SK-N-SH treated with all-trans-retinoic acid at 6 μM for 48 hours (cell line): ENCODE data around the gene SLC51A.

ENCODE experiments used
- ATAC-seq: fragments of 200-7000 bp; cut with Tn5 transposase; 3 replicates; pipeline ENCODE4 v1.9.1; 2020; ENCODE audit warnings: mild to moderate bottlenecking, moderate library complexity
- ARNTL ChIP-seq: fragments of 450-650 bp; formaldehyde crosslinking; IDR thresholded peaks from 2 replicates; pipeline ENCODE4 v1.5.0; 2020; ENCODE audit warnings: low read depth, mild to moderate bottlenecking, moderate library complexity, borderline replicate concordance
- BACH2 ChIP-seq: fragments of 250-450 bp; sonication (Bioruptor Pico); IDR thresholded peaks from 2 replicates; pipeline ENCODE4 v1.9.0; 2021; ENCODE audit warnings: mild to moderate bottlenecking, borderline replicate concordance
- CSDC2 ChIP-seq: fragments of 250-450 bp; sonication (Bioruptor Pico); IDR thresholded peaks from 2 replicates; pipeline ENCODE4 v1.5.0; 2020; ENCODE audit warnings: mild to moderate bottlenecking, moderate library complexity
- CSRNP3 ChIP-seq: fragments of 250-450 bp; sonication (Bioruptor Pico); IDR thresholded peaks from 2 replicates; pipeline ENCODE4 v1.5.1; 2021; ENCODE audit warnings: mild to moderate bottlenecking, moderate library complexity
- ESRRG ChIP-seq: fragments of 250-450 bp; sonication (Bioruptor Pico); IDR thresholded peaks from 2 replicates; pipeline ENCODE4 v1.6.1; 2021; ENCODE audit warnings: mild to moderate bottlenecking
- GLIS3 ChIP-seq: fragments of 250-450 bp; sonication (Bioruptor Pico); IDR thresholded peaks from 2 replicates; pipeline ENCODE4 v1.5.0; 2020; ENCODE audit warnings: mild to moderate bottlenecking, moderate library complexity
- ISL1 ChIP-seq: fragments of 250-450 bp; sonication (Bioruptor Pico); IDR thresholded peaks from 2 replicates; pipeline ENCODE4 v2.1.2; 2022; ENCODE audit warnings: mild to moderate bottlenecking, moderate library complexity
- OSR1 ChIP-seq: fragments of 250-450 bp; sonication (Bioruptor Pico); IDR thresholded peaks from 2 replicates; pipeline ENCODE4 v1.8.0; 2022; ENCODE audit warnings: moderate library complexity, mild to moderate bottlenecking, inconsistent platforms
- PATZ1 ChIP-seq: fragments of 250-450 bp; sonication (Bioruptor Pico); IDR thresholded peaks from 2 replicates; pipeline ENCODE4 v1.8.0; 2020; ENCODE audit warnings: mild to moderate bottlenecking, moderate library complexity, borderline replicate concordance
- PPARA ChIP-seq: fragments of 250-450 bp; sonication (Bioruptor Pico); IDR thresholded peaks from 2 replicates; pipeline ENCODE4 v1.5.0; 2020; ENCODE audit warnings: mild to moderate bottlenecking, borderline replicate concordance
- RARB ChIP-seq: fragments of 250-450 bp; sonication (Bioruptor Pico); IDR thresholded peaks from 2 replicates; pipeline ENCODE4 v1.8.0; 2021; ENCODE audit warnings: mild to moderate bottlenecking, moderate library complexity
- SNAI2 ChIP-seq: fragments of 250-450 bp; sonication (Bioruptor Pico); IDR thresholded peaks from 2 replicates; pipeline ENCODE4 v1.5.0; 2020; ENCODE audit warnings: mild to moderate bottlenecking, moderate library complexity
- TCF4 ChIP-seq: fragments of 250-450 bp; sonication (Bioruptor Pico); IDR thresholded peaks from 2 replicates; pipeline ENCODE4 v1.8.0; 2021; ENCODE audit warnings: mild to moderate bottlenecking, moderate library complexity, borderline replicate concordance
- TOX ChIP-seq: fragments of 250-450 bp; sonication (Bioruptor Pico); IDR thresholded peaks from 2 replicates; pipeline ENCODE4 v1.8.0; 2021; ENCODE audit warnings: mild to moderate bottlenecking, moderate library complexity, borderline replicate concordance
- ZFP3 ChIP-seq: fragments of 250-450 bp; sonication (Bioruptor Pico); IDR thresholded peaks from 2 replicates; pipeline ENCODE4 v1.5.0; 2020; ENCODE audit warnings: mild to moderate bottlenecking, moderate library complexity
- ZFP30 ChIP-seq: fragments of 450-650 bp; formaldehyde crosslinking; IDR thresholded peaks from 2 replicates; pipeline ENCODE4 v1.5.0; 2022; ENCODE audit warnings: mild to moderate bottlenecking, moderate library complexity
- ZNF565 ChIP-seq: fragments of 450-650 bp; formaldehyde crosslinking; conservative IDR thresholded peaks from 2 replicates; pipeline ENCODE4 v1.5.0; 2020; ENCODE audit warnings: low read depth, mild to moderate bottlenecking, moderate library complexity
- ZNF70 ChIP-seq: fragments of 450-650 bp; formaldehyde crosslinking; IDR thresholded peaks from 2 replicates; pipeline ENCODE4 v1.5.0; 2020; ENCODE audit warnings: mild to moderate bottlenecking, moderate library complexity
- ZNF8 ChIP-seq: fragments of 450-650 bp; formaldehyde crosslinking; IDR thresholded peaks from 2 replicates; pipeline ENCODE4 v1.5.0; 2020; ENCODE audit warnings: mild to moderate bottlenecking, moderate library complexity
- TF ChIP-seq, protein P1 (sequence below): fragments of 250-450 bp; sonication (Bioruptor Pico); IDR thresholded peaks from 2 replicates; pipeline ENCODE4 v1.5.1; 2020; ENCODE audit warnings: low read depth, mild to moderate bottlenecking, moderate library complexity
- TF ChIP-seq, protein P2 (sequence below): fragments of 250-450 bp; sonication (Bioruptor Pico); IDR thresholded peaks from 2 replicates; pipeline ENCODE4 v1.8.0; 2021; ENCODE audit warnings: low read depth, mild to moderate bottlenecking, moderate library complexity, borderline replicate concordance
- TF ChIP-seq, protein P3 (sequence below): fragments of 250-450 bp; sonication (Bioruptor Pico); IDR thresholded peaks from 2 replicates; pipeline ENCODE4 v1.5.0; 2020; ENCODE audit warnings: mild to moderate bottlenecking, moderate library complexity

Gene SLC51A

GRCh38 chr3:196216089-196216564 lies at the start of gene SLC51A:
TSS of gene SLC51A (plus strand) at chr3:196216534. CDS start at chr3:196216713, 179 bp downstream.
- ATAC-seq, result no peak
- no peak for TF ChIP-seq TOX
- no peak for TF ChIP-seq GLIS3
- TF ChIP-seq ZFP3 (CRISPR knock-in tag), result no peak
- no peak for TF ChIP-seq ARNTL (CRISPR knock-in tag)
- no peak for TF ChIP-seq ZNF70 (CRISPR knock-in tag)
- no peak for TF ChIP-seq CSDC2 (CRISPR knock-in tag)
- TF ChIP-seq BACH2 (CRISPR knock-in tag), result no peak
- no peak for TF ChIP-seq PPARA (CRISPR knock-in tag)
- TF ChIP-seq, protein P1, sequence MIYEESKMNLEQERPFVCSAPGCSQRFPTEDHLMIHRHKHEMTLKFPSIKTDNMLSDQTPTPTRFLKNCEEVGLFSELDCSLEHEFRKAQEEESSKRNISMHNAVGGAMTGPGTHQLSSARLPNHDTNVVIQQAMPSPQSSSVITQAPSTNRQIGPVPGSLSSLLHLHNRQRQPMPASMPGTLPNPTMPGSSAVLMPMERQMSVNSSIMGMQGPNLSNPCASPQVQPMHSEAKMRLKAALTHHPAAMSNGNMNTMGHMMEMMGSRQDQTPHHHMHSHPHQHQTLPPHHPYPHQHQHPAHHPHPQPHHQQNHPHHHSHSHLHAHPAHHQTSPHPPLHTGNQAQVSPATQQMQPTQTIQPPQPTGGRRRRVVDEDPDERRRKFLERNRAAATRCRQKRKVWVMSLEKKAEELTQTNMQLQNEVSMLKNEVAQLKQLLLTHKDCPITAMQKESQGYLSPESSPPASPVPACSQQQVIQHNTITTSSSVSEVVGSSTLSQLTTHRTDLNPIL, result no peak
- TF ChIP-seq RARB, result no peak
- TF ChIP-seq SNAI2, result no peak
- TF ChIP-seq, protein P2, sequence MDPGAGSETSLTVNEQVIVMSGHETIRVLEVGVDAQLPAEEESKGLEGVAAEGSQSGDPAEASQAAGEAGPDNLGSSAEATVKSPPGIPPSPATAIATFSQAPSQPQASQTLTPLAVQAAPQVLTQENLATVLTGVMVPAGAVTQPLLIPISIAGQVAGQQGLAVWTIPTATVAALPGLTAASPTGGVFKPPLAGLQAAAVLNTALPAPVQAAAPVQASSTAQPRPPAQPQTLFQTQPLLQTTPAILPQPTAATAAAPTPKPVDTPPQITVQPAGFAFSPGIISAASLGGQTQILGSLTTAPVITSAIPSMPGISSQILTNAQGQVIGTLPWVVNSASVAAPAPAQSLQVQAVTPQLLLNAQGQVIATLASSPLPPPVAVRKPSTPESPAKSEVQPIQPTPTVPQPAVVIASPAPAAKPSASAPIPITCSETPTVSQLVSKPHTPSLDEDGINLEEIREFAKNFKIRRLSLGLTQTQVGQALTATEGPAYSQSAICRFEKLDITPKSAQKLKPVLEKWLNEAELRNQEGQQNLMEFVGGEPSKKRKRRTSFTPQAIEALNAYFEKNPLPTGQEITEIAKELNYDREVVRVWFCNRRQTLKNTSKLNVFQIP (CRISPR knock-in tag), result no peak
- no peak for TF ChIP-seq PATZ1 (CRISPR knock-in tag)
- no peak for TF ChIP-seq ISL1 (CRISPR knock-in tag)
- no peak for TF ChIP-seq ZNF8
- no peak for TF ChIP-seq ESRRG
- no peak for TF ChIP-seq ZNF565 (CRISPR knock-in tag)
- TF ChIP-seq, protein P3, sequence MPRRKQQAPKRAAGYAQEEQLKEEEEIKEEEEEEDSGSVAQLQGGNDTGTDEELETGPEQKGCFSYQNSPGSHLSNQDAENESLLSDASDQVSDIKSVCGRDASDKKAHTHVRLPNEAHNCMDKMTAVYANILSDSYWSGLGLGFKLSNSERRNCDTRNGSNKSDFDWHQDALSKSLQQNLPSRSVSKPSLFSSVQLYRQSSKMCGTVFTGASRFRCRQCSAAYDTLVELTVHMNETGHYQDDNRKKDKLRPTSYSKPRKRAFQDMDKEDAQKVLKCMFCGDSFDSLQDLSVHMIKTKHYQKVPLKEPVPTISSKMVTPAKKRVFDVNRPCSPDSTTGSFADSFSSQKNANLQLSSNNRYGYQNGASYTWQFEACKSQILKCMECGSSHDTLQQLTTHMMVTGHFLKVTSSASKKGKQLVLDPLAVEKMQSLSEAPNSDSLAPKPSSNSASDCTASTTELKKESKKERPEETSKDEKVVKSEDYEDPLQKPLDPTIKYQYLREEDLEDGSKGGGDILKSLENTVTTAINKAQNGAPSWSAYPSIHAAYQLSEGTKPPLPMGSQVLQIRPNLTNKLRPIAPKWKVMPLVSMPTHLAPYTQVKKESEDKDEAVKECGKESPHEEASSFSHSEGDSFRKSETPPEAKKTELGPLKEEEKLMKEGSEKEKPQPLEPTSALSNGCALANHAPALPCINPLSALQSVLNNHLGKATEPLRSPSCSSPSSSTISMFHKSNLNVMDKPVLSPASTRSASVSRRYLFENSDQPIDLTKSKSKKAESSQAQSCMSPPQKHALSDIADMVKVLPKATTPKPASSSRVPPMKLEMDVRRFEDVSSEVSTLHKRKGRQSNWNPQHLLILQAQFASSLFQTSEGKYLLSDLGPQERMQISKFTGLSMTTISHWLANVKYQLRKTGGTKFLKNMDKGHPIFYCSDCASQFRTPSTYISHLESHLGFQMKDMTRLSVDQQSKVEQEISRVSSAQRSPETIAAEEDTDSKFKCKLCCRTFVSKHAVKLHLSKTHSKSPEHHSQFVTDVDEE, result no peak
- TF ChIP-seq OSR1, result no peak

- no peak for TF ChIP-seq ZFP30
- TF ChIP-seq BACH2 (CRISPR knock-in tag), result no peak
- TF ChIP-seq, protein P3, result no peak
- TF ChIP-seq SNAI2, result no peak
- TF ChIP-seq TCF4 (CRISPR knock-in tag), result no peak
- no peak for TF ChIP-seq CSRNP3 (CRISPR knock-in tag)
- no peak for TF ChIP-seq CSDC2 (CRISPR knock-in tag)
- no peak for ATAC-seq
Measured at GRCh38 chr3:196166741-196167140, 49.6 kb upstream of the SLC51A start.
